ENCODE results near the gene KBTBD12. TPM values are rescaled to one million over a fixed set of nuclear protein-coding genes. Genes with fewer than 3 reads are reported as not detected.

Gene KBTBD12
- total RNA-seq, 1 donor from 2014 or later, result not detected

- no peak overlapping the region for H3K4me3 Mint-ChIP-seq
- no peaks in the 10 kb centered on the region for H3K4me1 Mint-ChIP-seq
- DNase-seq (ENCODE audit: low spot score), result no peak
- Histone ChIP-seq H3K27me3 (no peaks in the 10 kb centered on the region), H3K9ac (no peak overlapping the region), H3K9me3 (ENCODE audit: low read depth) (no peaks in the 10 kb centered on the region), H3F3A (ENCODE audit: low read depth) (no peaks in the 10 kb centered on the region), H3K79me2 (ENCODE audit: low read depth) (no peaks in the 10 kb centered on the region), H3K4me2 (no peak overlapping the region), H4K20me1 (ENCODE audit: low read depth) (no peaks in the 10 kb centered on the region), H3K4me1 (no peaks in the 10 kb centered on the region), H2AFZ (replicated peaks) (no peak overlapping the region), H3K36me3 (no peaks in the 10 kb centered on the region), H3K27ac (no peak overlapping the region), H3K4me3 (no peak overlapping the region)
- H3K27ac Mint-ChIP-seq, result no peak overlapping the region
- H3K36me3 Mint-ChIP-seq, result no peaks in the 10 kb centered on the region
- no peak for TF ChIP-seq CTCF (IDR thresholded peaks at IDR 0.05)
- TF ChIP-seq EZH2 (IDR thresholded peaks at IDR 0.05), result no peak
- TF ChIP-seq EZH2phosphoT487 (IDR thresholded peaks at IDR 0.05), result no peak
- peaks cover 14% of the 10 kb centered on the region for H3K27me3 Mint-ChIP-seq (ENCODE audit: insufficient read depth, low read depth)
- H3K9me3 Mint-ChIP-seq, result peaks cover 7% of the 10 kb centered on the region
Measured at GRCh38 chr3:127999509-128000106, 84.6 kb downstream of the KBTBD12 start.

GRCh38 chr3:128001576-128001975, 86.5 kb downstream of the KBTBD12 start:
- no peaks in the 10 kb centered on the region for H4K20me1 ChIP-seq (ENCODE audit: low read depth)
- no peak for DNase-seq (ENCODE audit: low spot score)
- Mint-ChIP-seq H3K27me3 (ENCODE audit: insufficient read depth, low read depth) (peaks cover 19% of the 10 kb centered on the region), H3K27ac (no peak overlapping the region), H3K9me3 (peaks cover 7% of the 10 kb centered on the region), H3K36me3 (no peaks in the 10 kb centered on the region), H3K4me3 (no peak overlapping the region), H3K4me1 (peaks cover 8% of the 10 kb centered on the region)
- TF ChIP-seq CTCF (IDR thresholded peaks at IDR 0.05) (no peak), EZH2phosphoT487 (IDR thresholded peaks at IDR 0.05) (no peak), EZH2 (IDR thresholded peaks at IDR 0.05) (no peak)
- no peak overlapping the region for H3K9ac ChIP-seq
- no peaks in the 10 kb centered on the region for H3K36me3 ChIP-seq
- H3K4me2 ChIP-seq, result no peak overlapping the region
- H3K9me3 ChIP-seq (ENCODE audit: low read depth), result no peaks in the 10 kb centered on the region
- no peaks in the 10 kb centered on the region for H3K79me2 ChIP-seq (ENCODE audit: low read depth)
- H3K4me3 ChIP-seq, result no peak overlapping the region
- H2AFZ ChIP-seq (replicated peaks), result no peak overlapping the region
- H3K27me3 ChIP-seq, result no peaks in the 10 kb centered on the region
- peaks cover 9% of the 10 kb centered on the region for H3F3A ChIP-seq (ENCODE audit: low read depth)
- H3K4me1 ChIP-seq, result peaks cover 12% of the 10 kb centered on the region
- no peak overlapping the region for H3K27ac ChIP-seq

- Mint-ChIP-seq H3K9me3 (peaks cover 5% of the 10 kb centered on the region), H3K4me3 (no peak overlapping the region), H3K4me1 (peaks cover 12% of the 10 kb centered on the region), H3K27ac (peak overlapping the region; percentile 51), H3K27me3 (ENCODE audit: insufficient read depth, low read depth) (peaks cover 19% of the 10 kb centered on the region), H3K36me3 (no peaks in the 10 kb centered on the region)
- H3K9me3 ChIP-seq (ENCODE audit: low read depth), result no peaks in the 10 kb centered on the region
- H3K4me1 ChIP-seq, result peaks cover 19% of the 10 kb centered on the region
- H3F3A ChIP-seq (ENCODE audit: low read depth), result peaks cover 9% of the 10 kb centered on the region
- no peak for TF ChIP-seq CTCF (IDR thresholded peaks at IDR 0.05)
- TF ChIP-seq EZH2 (IDR thresholded peaks at IDR 0.05), result no peak
- no peak for TF ChIP-seq EZH2phosphoT487 (IDR thresholded peaks at IDR 0.05)
- H3K4me2 ChIP-seq, result no peak overlapping the region
- no peak for DNase-seq (ENCODE audit: low spot score)
- no peak overlapping the region for H3K9ac ChIP-seq
- H3K36me3 ChIP-seq, result no peaks in the 10 kb centered on the region
- no peaks in the 10 kb centered on the region for H4K20me1 ChIP-seq (ENCODE audit: low read depth)
- no peak overlapping the region for H3K27ac ChIP-seq
- no peaks in the 10 kb centered on the region for H3K27me3 ChIP-seq
- H2AFZ ChIP-seq (replicated peaks), result no peak overlapping the region
- no peaks in the 10 kb centered on the region for H3K79me2 ChIP-seq (ENCODE audit: low read depth)
- no peak overlapping the region for H3K4me3 ChIP-seq
Measured at GRCh38 chr3:128004661-128005060, 89.6 kb downstream of the KBTBD12 start.
